Left lung (tissue), 10 donors: ENCODE results near the gene OMP. TPM values are rescaled to one million over a fixed set of nuclear protein-coding genes. Genes with fewer than 3 reads are reported as not detected.

Source experiments
- ATAC-seq: fragments of 200-7000 bp; cut with Tn5 transposase; one replicate; pipeline ENCODE4 v1.9.1; 2020; ENCODE audit warnings: moderate library complexity
- DNase-seq, 4 donors: peaks; one replicate each; pipeline ENCODE4 v3.0.0-alpha.2; 2013 to 2020
- H3K27ac ChIP-seq, 2 donors: fragments of 200-600 bp; sonication (generic) in 1 of 2; one replicate each; pipeline versions ENCODE4 v1.5.0 to v1.8.0; 2020 to 2021
- H3K27me3 ChIP-seq, 2 donors: fragments of 200-600 bp; sonication (generic) in 1 of 2; one replicate each; pipeline versions ENCODE4 v1.5.0 to v1.8.0; 2020 to 2021
- H3K36me3 ChIP-seq, 2 donors: fragments of 200-600 bp; sonication (generic) in 1 of 2; one replicate each; pipeline versions ENCODE4 v1.5.0 to v1.8.0; 2020 to 2021
- H3K4me1 ChIP-seq, 2 donors: fragments of 200-600 bp; one replicate each; pipeline ENCODE4 v1.8.0; 2021
- H3K4me3 ChIP-seq, 2 donors: fragments of 200-600 bp; sonication (generic) in 1 of 2; one replicate each; pipeline versions ENCODE4 v1.5.0 to v1.8.0; 2020 to 2021; ENCODE audit warnings: mild to moderate bottlenecking in 1 of 2
- H3K9me3 ChIP-seq, 2 donors: fragments of 200-600 bp; sonication (generic) in 1 of 2; one replicate each; pipeline versions ENCODE4 v1.5.0 to v1.8.0; 2020 to 2021
- intact Hi-C, 2 donors: fragments of 100-400 bp; cut with DNase I; formaldehyde crosslinking; loops; one replicate each; pipeline versions ENCODE4 v1.11.2 to v1.14.2; 2022
- polyA plus RNA-seq, 6 donors: library from polyadenylated mRNA; unstranded; fragments of 120-200 nt; gene quantifications; one replicate each; pipeline ENCODE4 v1.2.1, GENCODE V29; 2013; ENCODE audit not compliant: insufficient read length in 6 of 6
- total RNA-seq, 2 donors: library from RNA; stranded (reverse); fragmentation: NEBNext Ultra II Directional; extraction: Animal tissue kit (Norgen Biotek cat#: 25700); gene quantifications; one replicate each; pipeline ENCODE4 v1.2.1, GENCODE V29; 2021
- TF ChIP-seq, protein P1 (sequence below), 2 donors: fragments of 200-600 bp; sonication (generic) in 1 of 2; IDR thresholded peaks; one replicate each; pipeline versions ENCODE4 v1.5.0 to v1.8.0; 2021; ENCODE audit warnings: antibody characterized with exemption in 2 of 2
- donor health status: DM: no; HTN: yes; CAD: no.
- donor health status: DM: no; HTN: no; CAD: no.

OMP gene
- total and polyA plus RNA-seq, 8 donors = 0.34 to 0.46 (median 0.40) TPM; not detected in 4

DNA sequence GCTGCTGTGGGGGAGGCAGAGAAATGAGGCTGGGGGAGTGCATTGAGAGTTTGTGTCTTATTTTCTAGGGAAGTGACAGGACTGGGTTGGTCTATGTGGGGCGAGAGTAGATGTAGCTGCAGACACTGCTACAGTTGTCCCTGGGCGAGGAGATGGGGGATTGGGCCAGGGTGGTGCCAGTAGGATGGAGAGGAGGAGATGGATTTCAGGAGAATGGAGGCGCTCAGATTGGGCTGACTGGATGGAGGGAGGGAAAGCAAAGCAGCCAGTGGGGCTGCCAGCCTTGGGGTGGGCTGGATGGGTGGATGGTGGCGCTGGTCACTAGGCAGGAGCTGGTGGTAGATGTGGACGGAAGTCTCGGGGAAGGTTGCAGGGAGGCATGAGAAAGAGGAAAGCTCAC lies 9.3 kb downstream of the OMP start:
- H3K36me3 ChIP-seq = no peaks in the 10 kb centered on the region
- DNase-seq (peak in 1 of 4 donors; percentile 53), ATAC-seq (no peak)
- H3K27ac ChIP-seq = no peak overlapping the region
- no peaks in the 10 kb centered on the region for H3K4me1 ChIP-seq
- TF ChIP-seq, protein P1, sequence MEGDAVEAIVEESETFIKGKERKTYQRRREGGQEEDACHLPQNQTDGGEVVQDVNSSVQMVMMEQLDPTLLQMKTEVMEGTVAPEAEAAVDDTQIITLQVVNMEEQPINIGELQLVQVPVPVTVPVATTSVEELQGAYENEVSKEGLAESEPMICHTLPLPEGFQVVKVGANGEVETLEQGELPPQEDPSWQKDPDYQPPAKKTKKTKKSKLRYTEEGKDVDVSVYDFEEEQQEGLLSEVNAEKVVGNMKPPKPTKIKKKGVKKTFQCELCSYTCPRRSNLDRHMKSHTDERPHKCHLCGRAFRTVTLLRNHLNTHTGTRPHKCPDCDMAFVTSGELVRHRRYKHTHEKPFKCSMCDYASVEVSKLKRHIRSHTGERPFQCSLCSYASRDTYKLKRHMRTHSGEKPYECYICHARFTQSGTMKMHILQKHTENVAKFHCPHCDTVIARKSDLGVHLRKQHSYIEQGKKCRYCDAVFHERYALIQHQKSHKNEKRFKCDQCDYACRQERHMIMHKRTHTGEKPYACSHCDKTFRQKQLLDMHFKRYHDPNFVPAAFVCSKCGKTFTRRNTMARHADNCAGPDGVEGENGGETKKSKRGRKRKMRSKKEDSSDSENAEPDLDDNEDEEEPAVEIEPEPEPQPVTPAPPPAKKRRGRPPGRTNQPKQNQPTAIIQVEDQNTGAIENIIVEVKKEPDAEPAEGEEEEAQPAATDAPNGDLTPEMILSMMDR (IDR thresholded peaks at IDR 0.05) = no peak
- H3K27me3 ChIP-seq = no peaks in the 10 kb centered on the region
- H3K4me3 ChIP-seq = no peak overlapping the region
- H3K9me3 ChIP-seq = no peaks in the 10 kb centered on the region
- intact Hi-C loops = no loop called here

DNA sequence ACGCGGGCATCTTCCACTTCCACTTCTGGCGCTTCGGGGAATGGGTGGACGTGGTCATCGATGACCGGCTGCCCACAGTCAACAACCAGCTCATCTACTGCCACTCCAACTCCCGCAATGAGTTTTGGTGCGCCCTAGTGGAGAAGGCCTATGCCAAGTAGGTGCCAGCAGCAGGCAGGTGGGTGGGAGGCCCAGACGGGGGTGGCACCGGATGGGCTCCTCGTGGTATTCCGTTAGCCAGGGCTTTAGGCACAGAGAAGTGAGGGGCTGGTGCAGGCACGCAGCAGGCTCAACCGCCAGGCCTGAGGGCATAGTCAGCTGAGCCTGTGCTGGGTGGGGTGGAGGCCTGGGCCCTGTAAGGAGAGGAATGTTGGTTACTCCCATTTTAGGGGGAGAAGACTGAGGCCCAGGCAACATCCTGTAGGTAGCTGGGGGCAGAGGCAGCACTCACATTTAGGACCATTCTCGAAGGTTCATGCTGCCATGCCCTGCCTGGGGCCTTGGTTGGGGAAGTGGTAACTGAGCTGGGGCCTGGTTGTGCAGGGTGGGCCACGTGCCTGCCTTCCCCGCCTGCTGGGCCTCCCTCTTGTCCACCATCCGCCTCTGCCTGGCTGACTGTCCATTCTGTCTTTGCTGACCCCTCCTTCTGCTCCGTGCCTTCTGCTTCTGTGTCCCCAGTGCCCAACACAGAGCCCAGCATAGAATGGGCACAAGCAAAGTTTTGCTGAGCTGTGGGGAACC lies 10.2 kb downstream of the OMP start:
- DNase-seq (peak in 1 of 4 donors; percentile 60), ATAC-seq (no peak)
- TF ChIP-seq, protein P1 (IDR thresholded peaks at IDR 0.05) = no peak
- Histone ChIP-seq H3K4me1 (no peaks in the 10 kb centered on the region), H3K4me3 (no peak overlapping the region), H3K9me3 (no peaks in the 10 kb centered on the region), H3K27ac (no peak overlapping the region), H3K27me3 (no peaks in the 10 kb centered on the region), H3K36me3 (no peaks in the 10 kb centered on the region)
- intact Hi-C loops = no loop called here

DNA sequence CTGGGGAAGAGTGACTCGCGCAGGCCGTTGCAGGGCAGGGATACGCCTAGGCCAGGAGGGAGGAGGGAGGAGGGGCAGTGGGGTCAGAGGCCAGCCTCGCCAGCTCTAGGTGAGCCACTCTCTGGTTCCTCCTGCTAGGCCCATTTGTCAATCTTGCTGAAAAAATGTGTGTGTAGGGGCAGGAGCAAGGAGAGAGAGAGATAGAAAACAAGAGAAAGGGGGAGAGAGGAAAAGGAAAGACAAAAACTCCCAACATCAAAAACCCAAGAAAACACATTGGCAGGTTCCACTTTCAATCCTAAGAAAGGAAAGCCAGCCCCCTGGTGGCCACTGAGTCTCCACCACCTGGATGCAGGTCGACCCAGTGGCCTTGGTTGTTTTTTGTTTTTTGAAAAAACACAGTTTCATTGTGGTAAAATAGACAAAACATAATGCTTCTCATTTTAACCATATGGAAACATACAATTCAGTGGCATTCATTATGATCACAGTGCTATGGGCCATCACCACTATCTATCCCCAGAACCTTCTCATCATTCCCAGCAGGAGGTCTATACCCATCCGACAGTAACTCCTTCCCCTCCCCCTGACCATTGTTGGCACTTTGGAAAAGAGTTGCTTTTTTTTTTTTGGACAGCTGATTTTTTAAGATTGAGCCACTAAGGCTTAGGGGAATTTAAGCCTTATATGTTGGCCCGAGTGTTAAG lies 10.9 kb downstream of the OMP start:
- no peak overlapping the region for H3K4me3 ChIP-seq
- H3K9me3 ChIP-seq = no peaks in the 10 kb centered on the region
- no peak for ATAC-seq
- TF ChIP-seq, protein P1 (IDR thresholded peaks at IDR 0.05) = peak in 1 of 2 donors; percentile 51
- H3K27ac ChIP-seq = no peak overlapping the region
- peak in 2 of 4 donors; percentile 29 to 54 for DNase-seq
- intact Hi-C loops = no loop called here
- peaks cover 0 to 5% of the 10 kb centered on the region in 2 donors for H3K36me3 ChIP-seq
- H3K4me1 ChIP-seq = no peaks in the 10 kb centered on the region
- H3K27me3 ChIP-seq = no peaks in the 10 kb centered on the region

DNA sequence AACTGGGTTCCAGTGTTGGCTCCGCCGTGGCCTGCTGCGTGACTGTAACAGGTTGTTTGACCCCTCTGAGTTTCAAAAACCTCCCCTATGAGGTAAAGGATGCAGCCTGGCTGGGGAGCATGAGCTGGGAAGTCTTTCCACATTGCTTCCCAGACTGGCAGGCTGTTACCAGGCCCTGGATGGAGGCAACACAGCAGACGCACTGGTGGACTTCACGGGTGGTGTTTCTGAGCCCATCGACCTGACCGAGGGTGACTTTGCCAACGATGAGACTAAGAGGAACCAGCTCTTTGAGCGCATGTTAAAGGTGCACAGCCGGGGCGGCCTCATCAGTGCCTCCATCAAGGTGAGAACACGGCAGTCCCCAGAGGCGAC lies 11.4 kb downstream of the OMP start:
- no peaks in the 10 kb centered on the region for H3K4me1 ChIP-seq
- intact Hi-C loops = no loop called here
- TF ChIP-seq, protein P1 (IDR thresholded peaks at IDR 0.05) = no peak
- no peaks in the 10 kb centered on the region for H3K27me3 ChIP-seq
- no peak overlapping the region for H3K4me3 ChIP-seq
- H3K9me3 ChIP-seq = no peaks in the 10 kb centered on the region
- peak in 1 of 4 donors; percentile 67 for DNase-seq
- H3K27ac ChIP-seq = no peak overlapping the region
- ATAC-seq = no peak
- peaks cover 0 to 11% of the 10 kb centered on the region in 2 donors for H3K36me3 ChIP-seq

DNA sequence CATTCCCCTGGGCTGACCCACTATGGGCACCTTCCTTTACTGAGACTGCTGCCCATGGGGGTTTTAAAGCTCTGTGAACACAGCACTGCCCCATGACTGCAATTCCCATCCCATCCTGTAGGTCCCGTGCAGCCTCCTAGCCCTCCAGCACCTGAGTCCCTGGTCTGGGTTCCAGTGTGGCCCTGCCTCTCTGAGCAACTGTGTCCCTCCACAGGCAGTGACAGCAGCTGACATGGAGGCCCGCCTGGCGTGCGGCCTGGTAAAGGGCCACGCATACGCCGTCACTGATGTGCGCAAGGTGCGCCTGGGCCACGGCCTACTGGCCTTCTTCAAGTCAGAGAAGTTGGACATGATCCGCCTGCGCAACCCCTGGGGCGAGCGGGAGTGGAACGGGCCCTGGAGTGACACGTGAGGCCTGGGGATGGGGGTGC lies 12.6 kb downstream of the OMP start:
- Histone ChIP-seq H3K27me3 (no peaks in the 10 kb centered on the region), H3K9me3 (no peaks in the 10 kb centered on the region), H3K4me1 (no peaks in the 10 kb centered on the region), H3K36me3 (peaks cover 0 to 13% of the 10 kb centered on the region in 2 donors), H3K4me3 (no peak overlapping the region), H3K27ac (no peak overlapping the region)
- TF ChIP-seq, protein P1 (IDR thresholded peaks at IDR 0.05) = no peak
- DNase-seq (peak in 1 of 4 donors; percentile 69), ATAC-seq (no peak)
- intact Hi-C loops = no loop called here
